HG03039 (cell line): ENCODE data around the gene PLCXD1.
"Not testable (repeated sequence)": the region's sequence is repeated elsewhere in the genome, so short reads cannot be mapped to it uniquely, and the experiment has no call there.

Experiments used
- ATAC-seq: cut with Tn5 transposase; IDR thresholded peaks from one replicate; pipeline ENCODE4 v1.9.1; 2021; ENCODE audit warnings: mild to moderate bottlenecking, moderate library complexity; ENCODE audit not compliant: unreplicated experiment

PLCXD1 gene

DNA sequence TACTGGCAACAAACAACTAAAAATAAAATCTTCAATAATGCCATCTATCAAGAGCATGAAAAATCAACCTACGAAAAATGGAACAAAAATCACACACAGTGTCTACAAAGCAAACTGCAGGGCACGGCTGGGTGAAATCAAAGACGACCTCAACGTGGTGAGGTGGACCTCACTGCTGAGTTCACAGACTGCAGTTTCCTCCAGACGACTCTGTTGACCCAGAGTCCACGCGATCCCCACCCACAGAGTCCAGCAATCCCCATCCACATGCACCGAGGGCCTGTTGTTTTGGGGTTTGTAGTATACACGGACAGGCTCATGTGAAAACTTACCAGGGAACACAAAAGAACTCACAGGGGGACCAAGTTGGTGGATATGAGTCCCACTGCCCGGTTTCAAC is 68.5 kb downstream of the PLCXD1 start:
- ATAC-seq, result no peak

DNA sequence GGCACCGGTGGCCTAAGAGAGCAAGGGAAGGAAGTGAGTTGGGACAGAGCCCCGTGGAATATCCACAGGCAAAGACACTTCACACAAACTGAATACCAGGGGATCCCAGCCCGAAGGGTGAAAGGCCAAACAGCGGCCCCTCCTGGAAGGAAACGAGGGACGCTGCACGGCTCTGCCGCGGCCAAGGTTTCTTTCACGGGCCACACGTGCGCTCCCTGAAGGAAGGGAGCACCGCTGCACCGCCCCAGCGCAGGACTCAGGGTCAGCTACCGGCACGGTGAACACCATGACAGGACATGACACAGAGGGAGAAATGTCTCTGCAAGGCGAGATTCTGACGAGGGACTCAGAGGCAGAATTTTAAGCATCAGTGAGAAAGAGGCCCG is 69.0 kb downstream of the PLCXD1 start:
- ATAC-seq, result no peak

DNA sequence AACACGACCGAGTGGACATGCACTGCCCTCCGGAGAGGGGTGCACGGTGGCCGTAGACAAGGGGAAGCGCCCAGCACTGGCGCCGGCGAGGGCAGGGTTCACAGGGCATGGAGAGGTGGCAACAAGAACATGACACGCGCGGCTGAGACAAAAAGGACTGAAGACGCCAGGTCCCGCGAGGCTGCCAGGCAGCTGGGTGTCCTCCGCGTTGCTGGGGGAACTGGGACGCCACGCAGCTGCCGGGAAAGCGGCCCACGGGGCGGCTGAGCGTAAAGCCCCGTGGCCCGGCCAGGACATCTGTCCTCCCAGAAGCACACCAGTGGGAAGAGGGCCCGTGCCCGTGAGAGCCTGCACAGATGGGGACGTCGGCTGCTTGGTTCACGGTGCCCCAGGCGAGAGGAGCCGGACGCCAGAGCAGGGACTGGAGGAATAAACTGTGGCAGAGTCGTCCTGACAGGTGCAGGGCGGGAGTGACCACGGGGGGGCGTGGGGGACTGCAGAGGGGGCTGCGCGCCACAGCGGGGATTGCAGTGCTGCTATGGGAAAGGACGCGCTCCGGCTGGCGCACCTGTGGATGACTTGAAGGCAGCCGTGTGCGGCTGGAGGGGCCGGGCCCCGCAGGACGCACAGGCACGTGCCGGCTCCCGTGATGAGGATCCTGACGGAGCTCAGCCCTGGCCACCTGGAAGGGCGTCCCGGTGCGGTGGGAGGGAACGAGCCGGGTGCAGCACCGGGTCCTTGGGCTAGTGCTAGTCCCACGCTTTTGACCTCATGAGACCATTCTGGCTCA is 69.5 kb downstream of the PLCXD1 start:
- no peak for ATAC-seq

DNA sequence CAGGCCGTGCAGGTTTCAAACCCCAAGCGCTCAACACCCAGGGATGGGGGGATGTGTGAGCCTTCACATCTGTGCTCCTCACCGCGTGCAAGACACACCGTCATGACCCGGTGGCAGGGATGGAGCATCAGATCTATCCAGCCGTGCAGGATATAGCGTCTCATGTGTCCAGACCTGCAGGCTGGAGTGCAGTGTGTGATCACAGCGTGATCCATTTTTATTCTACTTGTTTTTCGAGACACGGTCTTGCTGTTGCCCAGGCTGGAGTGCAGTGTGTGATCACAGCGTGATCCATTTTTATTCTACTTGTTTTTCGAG is 70.1 kb downstream of the PLCXD1 start:
- not testable (repeated sequence) for ATAC-seq

DNA sequence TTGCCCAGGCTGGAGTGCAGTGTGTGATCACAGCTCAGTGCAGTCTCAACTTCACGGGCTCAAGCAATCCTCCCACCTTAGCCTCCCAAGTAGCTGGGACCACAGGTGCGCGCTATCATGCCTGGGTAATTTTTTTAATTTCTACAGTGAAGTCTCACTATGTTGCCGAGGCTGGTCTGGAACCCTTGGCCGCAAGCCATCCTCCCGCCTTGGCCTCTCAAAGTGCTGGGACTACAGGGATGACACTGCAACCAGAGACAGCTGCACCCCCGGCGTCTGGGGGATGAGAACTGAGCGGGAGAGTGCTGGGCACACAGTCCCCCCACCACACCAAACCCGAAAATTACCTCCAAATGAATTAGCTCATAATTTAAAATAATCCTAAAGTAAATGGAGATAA is 70.6 kb downstream of the PLCXD1 start:
- no peak for ATAC-seq

DNA sequence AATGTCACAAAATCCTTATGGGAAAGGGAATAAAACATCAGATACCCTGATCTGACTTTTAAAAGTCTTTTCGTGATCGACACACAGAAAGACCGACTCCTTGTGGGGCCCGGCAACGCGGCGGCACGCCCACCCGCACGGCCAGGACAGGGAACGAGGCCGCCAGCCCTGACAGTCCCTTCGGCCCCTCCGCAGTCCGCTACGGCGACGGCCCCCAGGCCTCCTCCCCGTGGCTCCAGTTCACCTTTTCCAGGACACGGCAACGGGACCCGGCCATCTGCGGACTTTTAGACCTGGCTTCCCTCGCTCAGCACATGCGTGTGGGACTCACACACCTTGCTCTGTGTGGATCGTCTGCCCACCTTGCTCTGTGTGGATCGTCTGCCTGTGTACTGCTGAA is 71.0 kb downstream of the PLCXD1 start:
- ATAC-seq, result no peak

DNA sequence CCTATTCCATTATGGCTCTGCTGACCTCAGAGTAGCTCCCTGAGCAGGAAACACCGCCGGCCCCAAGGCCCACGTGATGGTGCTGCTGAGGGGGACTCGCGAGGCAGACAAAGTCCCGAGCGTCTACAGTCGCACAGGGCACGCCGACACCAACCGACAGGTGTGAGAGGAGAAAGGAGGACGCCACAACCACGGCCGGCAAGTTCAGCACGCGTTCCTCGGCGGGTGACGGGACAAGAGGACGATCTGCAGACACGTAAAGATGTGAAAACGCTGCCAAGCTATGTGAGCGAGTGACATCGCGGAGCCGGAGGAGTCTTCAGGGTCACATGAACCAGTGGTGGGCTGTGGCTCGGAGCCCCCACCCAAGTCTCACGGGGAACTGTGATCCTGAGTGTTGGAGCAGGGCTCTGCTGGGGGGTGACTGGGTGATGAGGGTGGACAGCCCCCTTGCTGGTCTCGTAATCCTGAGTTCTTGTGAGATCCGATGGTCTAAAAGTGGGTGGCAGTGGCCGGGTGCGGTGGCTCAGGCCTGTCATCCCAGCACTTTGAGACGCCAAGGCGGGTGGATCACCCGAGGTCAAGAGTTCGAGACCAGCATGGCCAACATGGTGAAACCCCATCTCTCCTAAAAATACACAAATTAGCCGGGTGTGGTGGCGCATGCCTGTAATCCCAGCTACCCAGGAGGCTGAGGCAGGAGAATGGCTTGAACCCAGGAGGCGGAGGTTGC is 71.6 kb downstream of the PLCXD1 start:
- ATAC-seq, result no peak
